ENCODE measurements around the gene SURF4.

The SURF4 gene

DNA sequence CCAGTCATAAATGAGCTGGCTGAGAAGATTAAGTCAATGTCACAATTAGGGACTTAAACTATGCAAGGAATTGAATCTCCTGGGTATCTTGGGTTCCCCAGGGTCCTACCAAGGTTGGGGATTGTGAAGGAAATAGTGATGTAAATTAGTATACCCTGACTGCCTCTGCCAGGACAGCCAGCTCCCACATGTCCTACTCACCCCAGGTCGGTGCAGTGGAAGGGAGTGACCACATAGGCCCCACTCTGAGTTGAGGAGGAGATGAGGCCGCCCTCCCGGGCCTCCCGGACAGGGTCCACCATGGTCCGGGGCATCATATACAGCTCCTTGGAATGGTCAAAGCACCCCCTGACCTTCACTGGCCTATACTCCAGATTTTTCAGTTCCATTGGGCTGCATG lies 22.3 kb downstream of the SURF4 start:
- in situ Hi-C loops (cut with MboI; ENCODE audit: low sequenced_read_pairs), result no loop called here

DNA sequence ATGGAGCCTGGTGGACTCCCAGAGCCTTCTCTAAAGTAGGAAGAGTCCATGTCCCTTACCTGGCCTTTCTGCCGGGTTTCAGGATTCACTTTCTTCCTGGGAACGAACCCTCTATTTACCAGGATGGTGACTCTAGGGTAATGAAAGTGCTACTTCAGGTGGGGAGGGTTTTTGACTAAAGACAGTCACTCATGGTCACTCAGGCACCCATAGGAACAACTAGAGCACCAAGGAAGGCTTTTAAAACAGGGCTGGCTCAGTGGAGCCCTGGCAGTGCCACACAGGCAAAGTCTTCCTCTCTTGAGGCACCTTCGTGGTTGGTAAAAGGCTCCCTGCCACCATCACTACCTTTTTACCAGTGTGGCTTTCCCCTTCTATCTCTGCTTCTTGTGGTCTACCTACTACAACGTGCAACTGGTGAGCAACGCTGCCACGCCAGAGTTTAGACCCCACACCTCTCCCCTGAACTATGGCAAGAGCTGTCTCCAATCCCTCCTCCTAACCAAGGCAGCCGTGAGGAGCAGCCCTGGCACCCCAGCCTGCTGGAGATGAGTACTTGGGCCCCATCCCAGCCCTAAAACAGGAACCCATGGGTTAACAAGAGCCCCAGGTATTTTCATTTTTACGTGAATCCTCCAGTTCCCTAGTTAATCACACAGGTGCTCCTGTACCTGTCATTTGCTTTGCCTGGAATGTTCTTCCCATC lies 23.1 kb downstream of the SURF4 start:
- in situ Hi-C loops (cut with MboI; ENCODE audit: low sequenced_read_pairs), result no loop called here

GRCh38 chr9:133351908-133352634 lies 23.8 kb downstream of the SURF4 start:
- in situ Hi-C loops (cut with MboI; ENCODE audit: low sequenced_read_pairs), result no loop called here

DNA sequence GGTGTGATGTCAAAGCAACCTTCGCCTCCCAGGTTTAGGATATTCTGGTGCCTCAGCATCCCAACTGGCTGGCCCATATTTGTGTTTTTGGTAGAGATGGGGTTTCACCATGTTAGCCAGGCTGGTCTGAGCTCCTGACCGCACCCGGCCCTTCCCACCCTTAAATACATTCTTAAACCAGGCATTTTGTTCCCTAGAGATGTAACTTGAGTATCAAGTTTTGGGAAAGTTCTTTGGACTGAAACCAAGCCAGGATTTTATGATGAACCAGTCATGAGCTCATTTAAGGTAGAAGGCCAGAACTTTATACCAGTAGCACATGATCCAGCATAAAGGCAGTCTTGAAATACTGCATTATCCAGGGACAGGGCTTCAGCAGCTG lies 24.3 kb downstream of the SURF4 start:
- in situ Hi-C loops (cut with MboI; ENCODE audit: low sequenced_read_pairs), result no loop called here

- in situ Hi-C loops (cut with MboI; ENCODE audit: low sequenced_read_pairs), result no loop called here
Measured at GRCh38 chr9:133349965-133350616, 25.8 kb downstream of the SURF4 start.

DNA sequence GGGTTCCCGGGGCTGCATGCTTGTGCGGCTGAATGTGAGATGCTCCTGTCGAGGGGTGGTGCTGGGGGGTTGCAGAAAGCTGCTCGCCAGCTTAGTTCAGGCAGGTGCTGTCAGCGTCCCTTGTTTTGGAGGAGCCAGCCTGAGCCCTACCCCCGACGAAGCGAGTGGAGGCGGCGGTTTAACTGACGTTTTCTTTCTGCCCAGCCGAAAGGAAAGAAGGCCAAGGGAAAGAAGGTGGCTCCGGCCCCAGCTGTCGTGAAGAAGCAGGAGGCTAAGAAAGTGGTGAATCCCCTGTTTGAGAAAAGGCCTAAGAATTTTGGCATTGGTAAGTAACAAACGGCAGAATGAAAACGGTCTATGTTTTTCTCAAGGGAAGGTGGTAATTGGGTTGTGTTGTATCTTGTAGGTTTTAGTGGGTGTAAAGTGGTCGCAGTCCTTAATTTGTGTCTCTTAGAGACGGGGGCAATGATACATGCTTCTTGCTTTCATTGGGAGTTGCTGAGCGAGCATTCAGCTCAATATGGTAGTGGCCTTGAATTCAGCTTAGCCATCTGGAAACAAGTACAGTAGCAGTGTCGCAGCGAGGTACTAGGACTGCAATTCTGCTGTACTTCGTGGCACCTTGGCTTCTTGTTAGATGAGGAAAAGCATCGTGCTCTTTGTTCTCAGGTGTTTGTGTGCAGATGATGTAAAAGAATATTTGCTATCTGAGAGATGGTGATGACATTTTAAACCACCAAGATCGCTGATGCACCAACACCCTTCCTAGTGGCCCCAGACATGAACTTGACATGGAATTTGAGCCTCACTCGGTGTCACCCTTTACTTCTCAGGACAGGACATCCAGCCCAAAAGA lies 26.9 kb downstream of the SURF4 start:
- in situ Hi-C loops (cut with MboI; ENCODE audit: low sequenced_read_pairs), result no loop called here

- in situ Hi-C loops (cut with MboI; ENCODE audit: low sequenced_read_pairs), result no loop called here
Measured at GRCh38 chr9:133347985-133348717, 27.7 kb downstream of the SURF4 start, which contains the start of the genes MED22 and RPL7A. Gene MED22 (minus strand): TSS chr9:133348131. CDS start chr9:133346662, 1,469 bp downstream. Gene RPL7A (plus strand): TSS chr9:133348218. CDS start chr9:133348244, 26 bp downstream.

DNA sequence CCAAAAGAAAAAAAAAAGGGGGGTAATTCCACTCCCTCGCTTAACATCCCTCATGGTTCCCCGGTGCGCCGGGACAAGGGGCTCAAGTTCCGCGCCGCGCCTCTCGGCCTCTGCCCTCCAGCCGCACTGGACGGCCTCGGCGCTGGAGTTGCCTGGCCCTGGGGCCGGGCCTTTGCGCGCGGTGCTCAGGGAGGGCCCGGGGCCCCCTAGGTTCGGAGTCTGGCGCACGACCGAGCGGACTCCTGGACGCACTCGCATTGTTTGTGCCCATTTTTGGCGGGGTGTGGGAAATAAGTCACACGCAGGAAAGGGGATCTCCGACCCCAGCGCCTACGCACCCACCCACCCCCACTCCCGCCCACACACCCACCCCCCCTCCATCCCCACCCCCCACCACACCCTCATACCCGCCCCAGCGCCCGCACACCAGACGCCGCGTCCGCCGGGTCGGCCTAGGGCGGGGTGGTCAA lies 28.3 kb downstream of the SURF4 start:
- in situ Hi-C loops (cut with MboI; ENCODE audit: low sequenced_read_pairs), result no loop called here

GRCh38 chr9:133346021-133346785 lies 29.7 kb downstream of the SURF4 start:
- in situ Hi-C loops (cut with MboI; ENCODE audit: low sequenced_read_pairs), result no loop called here

- in situ Hi-C loops (cut with MboI; ENCODE audit: low sequenced_read_pairs), result no loop called here
Measured at GRCh38 chr9:133345596-133345995, 30.3 kb downstream of the SURF4 start.

GRCh38 chr9:133344979-133345378 lies 30.9 kb downstream of the SURF4 start:
- in situ Hi-C loops (cut with MboI; ENCODE audit: low sequenced_read_pairs), result no loop called here

GRCh38 chr9:133344071-133344470 lies 31.8 kb downstream of the SURF4 start:
- in situ Hi-C loops (cut with MboI; ENCODE audit: low sequenced_read_pairs), result no loop called here

GRCh38 chr9:133342570-133342969 lies 33.3 kb downstream of the SURF4 start:
- in situ Hi-C loops (cut with MboI; ENCODE audit: low sequenced_read_pairs), result no loop called here

- in situ Hi-C loops (cut with MboI; ENCODE audit: low sequenced_read_pairs), result no loop called here
Measured at GRCh38 chr9:133342069-133342406, 33.8 kb downstream of the SURF4 start.

GRCh38 chr9:133341369-133342068 lies 34.3 kb downstream of the SURF4 start:
- in situ Hi-C loops (cut with MboI; ENCODE audit: low sequenced_read_pairs), result no loop called here

GRCh38 chr9:133340916-133341315 lies 34.9 kb downstream of the SURF4 start:
- in situ Hi-C loops (cut with MboI; ENCODE audit: low sequenced_read_pairs), result no loop called here

DNA sequence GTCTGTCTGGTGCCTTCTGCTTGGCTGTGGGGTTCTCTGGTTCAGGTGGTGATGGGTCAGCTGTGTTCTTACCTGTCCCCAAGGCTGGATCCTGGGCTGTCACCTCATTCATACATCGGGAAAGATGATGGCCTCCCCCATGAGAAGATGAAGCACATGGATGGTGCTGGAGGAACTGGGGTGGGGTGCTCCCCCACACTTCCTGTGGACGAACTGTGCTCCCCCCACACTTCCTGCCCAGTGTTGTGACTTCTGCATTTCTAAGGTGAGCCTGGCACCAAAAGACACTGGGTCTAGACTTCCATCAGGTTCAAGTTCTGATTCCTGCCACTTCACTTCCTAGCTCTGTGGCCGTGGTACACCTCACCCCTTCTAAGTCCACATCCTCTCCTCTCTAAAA lies 35.6 kb downstream of the SURF4 start:
- in situ Hi-C loops (cut with MboI; ENCODE audit: low sequenced_read_pairs), result no loop called here

- in situ Hi-C loops (cut with MboI; ENCODE audit: low sequenced_read_pairs), result no loop called here
Measured at GRCh38 chr9:133339641-133340040, 36.2 kb downstream of the SURF4 start.

Measured in hTERT RPE-1 (cell line).